ENCODE measurements around the gene ASTN2.

DNA sequence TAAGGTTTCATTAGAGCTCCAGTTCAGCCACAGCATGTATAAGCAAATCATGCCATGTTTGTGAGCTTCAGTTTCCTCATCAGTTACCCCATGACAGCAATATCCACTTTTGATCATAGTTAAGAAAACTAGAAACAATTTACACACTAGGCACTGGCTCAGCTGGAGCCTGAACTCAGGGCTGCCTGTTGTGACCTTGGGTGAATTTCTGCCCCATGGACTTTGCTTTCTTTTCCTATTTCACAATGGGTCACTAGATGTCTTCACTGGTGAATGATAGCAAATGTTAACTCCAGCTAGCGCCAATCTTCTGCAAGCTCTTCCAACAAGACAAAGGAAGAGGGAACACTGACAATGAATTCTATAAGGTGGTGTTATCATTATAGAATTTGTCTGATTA lies 961.1 kb downstream of the ASTN2 start:
- TF ChIP-seq, protein P1, sequence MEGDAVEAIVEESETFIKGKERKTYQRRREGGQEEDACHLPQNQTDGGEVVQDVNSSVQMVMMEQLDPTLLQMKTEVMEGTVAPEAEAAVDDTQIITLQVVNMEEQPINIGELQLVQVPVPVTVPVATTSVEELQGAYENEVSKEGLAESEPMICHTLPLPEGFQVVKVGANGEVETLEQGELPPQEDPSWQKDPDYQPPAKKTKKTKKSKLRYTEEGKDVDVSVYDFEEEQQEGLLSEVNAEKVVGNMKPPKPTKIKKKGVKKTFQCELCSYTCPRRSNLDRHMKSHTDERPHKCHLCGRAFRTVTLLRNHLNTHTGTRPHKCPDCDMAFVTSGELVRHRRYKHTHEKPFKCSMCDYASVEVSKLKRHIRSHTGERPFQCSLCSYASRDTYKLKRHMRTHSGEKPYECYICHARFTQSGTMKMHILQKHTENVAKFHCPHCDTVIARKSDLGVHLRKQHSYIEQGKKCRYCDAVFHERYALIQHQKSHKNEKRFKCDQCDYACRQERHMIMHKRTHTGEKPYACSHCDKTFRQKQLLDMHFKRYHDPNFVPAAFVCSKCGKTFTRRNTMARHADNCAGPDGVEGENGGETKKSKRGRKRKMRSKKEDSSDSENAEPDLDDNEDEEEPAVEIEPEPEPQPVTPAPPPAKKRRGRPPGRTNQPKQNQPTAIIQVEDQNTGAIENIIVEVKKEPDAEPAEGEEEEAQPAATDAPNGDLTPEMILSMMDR (IDR thresholded peaks at IDR 0.05; ENCODE audit: low read depth, low read length), result no peak
- no peak for TF ChIP-seq POLR2A (IDR thresholded peaks at IDR 0.05; ENCODE audit: extremely low read depth, insufficient read length)
